GM19324 (cell line): ENCODE data around the gene TBL3.

Experiments used
- ATAC-seq: cut with Tn5 transposase; IDR thresholded peaks from one replicate; pipeline ENCODE4 v1.9.1; 2021; ENCODE audit warnings: mild to moderate bottlenecking, moderate library complexity; ENCODE audit not compliant: unreplicated experiment, low FRiP score

TBL3 gene

GRCh38 chr16:1998360-1998835, 26.5 kb downstream of the TBL3 start:
- no peak for ATAC-seq

- ATAC-seq = no peak
Measured at GRCh38 chr16:1998852-1999801, 27.3 kb downstream of the TBL3 start.

- ATAC-seq = no peak
Measured at GRCh38 chr16:1999866-2000514, 28.1 kb downstream of the TBL3 start.

- ATAC-seq = no peak
Measured at GRCh38 chr16:2001035-2001434, 29.2 kb downstream of the TBL3 start.

- ATAC-seq = no peak
Measured at GRCh38 chr16:2001456-2002355, 29.9 kb downstream of the TBL3 start.

- ATAC-seq = no peak
Measured at GRCh38 chr16:2002406-2003230, 30.8 kb downstream of the TBL3 start.

GRCh38 chr16:2003231-2003826, 31.5 kb downstream of the TBL3 start:
- ATAC-seq = no peak

GRCh38 chr16:2003827-2004641, 32.2 kb downstream of the TBL3 start:
- peak; percentile 37 for ATAC-seq

- ATAC-seq = no peak
Measured at GRCh38 chr16:2004795-2005517, 33.1 kb downstream of the TBL3 start.

GRCh38 chr16:2005646-2006045, 33.8 kb downstream of the TBL3 start:
- ATAC-seq = no peak

GRCh38 chr16:2006317-2006716, 34.5 kb downstream of the TBL3 start:
- no peak for ATAC-seq

GRCh38 chr16:2007081-2007836, 35.4 kb downstream of the TBL3 start:
- no peak for ATAC-seq

- no peak for ATAC-seq
Measured at GRCh38 chr16:2008009-2008526, 36.2 kb downstream of the TBL3 start.

GRCh38 chr16:2008631-2009163, 36.8 kb downstream of the TBL3 start:
- ATAC-seq = no peak

GRCh38 chr16:2009164-2009711, 37.4 kb downstream of the TBL3 start:
- peak; percentile 41 for ATAC-seq

GRCh38 chr16:2009791-2010510, 38.1 kb downstream of the TBL3 start, which contains the start of gene ZNF598:
TSS of gene ZNF598 (minus strand) at chr16:2009821.
- ATAC-seq = peak; percentile 84
